Mononuclear cell (primary cell): Measurements from ENCODE around the gene SYT1. TPM values are rescaled to one million over a fixed set of nuclear protein-coding genes. Genes with fewer than 3 reads are reported as not detected.

ENCODE experiments used
- H3K27me3 ChIP-seq: 2 replicates; pipeline ENCODE4 v1.6.0; 2011; ENCODE audit warnings: low read length, control low read depth; ENCODE audit not compliant: insufficient read depth
- H3K4me1 ChIP-seq: 2 replicates; pipeline ENCODE4 v1.5.1; 2011; ENCODE audit warnings: mild to moderate bottlenecking, low read length, control low read depth; ENCODE audit not compliant: insufficient read depth
- H3K4me3 ChIP-seq: 2 replicates; pipeline ENCODE4 v1.5.1; 2011; ENCODE audit warnings: mild to moderate bottlenecking, low read length, moderate library complexity
- H3K9me3 ChIP-seq: 2 replicates; pipeline ENCODE4 v1.5.1; 2011; ENCODE audit warnings: low read depth, mild to moderate bottlenecking, control low read depth, low read length
- total RNA-seq: library from RNA; depleted of rRNA; stranded (reverse); fragments of >200 nt; gene quantifications from one replicate; pipeline ENCODE4 v1.2.3, GENCODE V29; 2012

SYT1 gene
- total RNA-seq, 1 donor = 2.5 TPM

GRCh38 chr12:78931466-78931990, 67.0 kb downstream of the SYT1 start:
- Histone ChIP-seq H3K9me3 (no peaks in the 10 kb centered on the region), H3K4me1 (no peaks in the 10 kb centered on the region), H3K4me3 (no peak overlapping the region), H3K27me3 (no peaks in the 10 kb centered on the region)

GRCh38 chr12:78933014-78933413, 68.4 kb downstream of the SYT1 start:
- Histone ChIP-seq H3K4me1 (no peaks in the 10 kb centered on the region), H3K4me3 (no peak overlapping the region), H3K27me3 (no peaks in the 10 kb centered on the region)

DNA sequence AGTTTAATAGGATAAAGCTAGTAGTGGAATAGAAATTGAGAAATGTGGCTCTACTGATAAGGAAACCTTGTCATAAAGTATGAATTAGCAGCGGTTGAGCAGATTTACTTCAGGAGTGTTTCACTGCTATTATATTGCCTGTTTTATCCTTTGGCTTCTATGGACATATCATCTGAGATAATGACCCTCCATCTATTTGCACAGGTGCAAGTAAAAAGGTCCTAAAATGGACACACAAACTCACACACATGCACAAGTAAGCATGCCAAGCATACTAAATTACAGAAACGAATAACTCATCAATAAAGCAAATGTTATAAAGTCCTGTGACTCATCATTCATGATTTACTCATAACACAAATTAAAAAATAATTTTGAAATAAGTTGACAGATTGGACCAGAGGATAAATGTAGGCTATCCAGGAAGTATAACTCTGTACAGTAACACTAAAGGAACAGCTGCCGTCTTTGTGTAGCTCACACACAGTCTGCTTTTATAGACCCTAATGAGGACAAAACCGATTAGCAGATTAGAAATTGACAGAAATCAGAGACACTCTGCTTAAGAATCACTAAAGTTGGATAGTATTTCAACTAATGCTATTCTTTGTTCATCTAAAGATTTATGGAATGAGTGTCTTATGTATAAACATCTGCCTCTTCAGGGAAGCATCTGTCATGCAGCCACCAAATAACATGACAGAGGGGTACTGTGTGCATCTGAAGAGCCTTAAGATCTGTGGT, 73.9 kb downstream of the SYT1 start:
- no peaks in the 10 kb centered on the region for H3K4me1 ChIP-seq
- no peak overlapping the region for H3K4me3 ChIP-seq
- no peaks in the 10 kb centered on the region for H3K27me3 ChIP-seq
- H3K9me3 ChIP-seq = no peaks in the 10 kb centered on the region

More at GRCh38 chr12:78933014-78933413, 68.4 kb downstream of the SYT1 start:
- H3K9me3 ChIP-seq = no peaks in the 10 kb centered on the region

- Histone ChIP-seq H3K4me1 (no peaks in the 10 kb centered on the region), H3K4me3 (no peak overlapping the region), H3K9me3 (no peaks in the 10 kb centered on the region), H3K27me3 (no peaks in the 10 kb centered on the region)
Observed at GRCh38 chr12:78949532-78949931, 85.0 kb downstream of the SYT1 start.

GRCh38 chr12:78951803-78952551, 87.4 kb downstream of the SYT1 start:
- no peaks in the 10 kb centered on the region for H3K27me3 ChIP-seq
- no peaks in the 10 kb centered on the region for H3K9me3 ChIP-seq
- H3K4me3 ChIP-seq = no peak overlapping the region
- no peaks in the 10 kb centered on the region for H3K4me1 ChIP-seq

DNA sequence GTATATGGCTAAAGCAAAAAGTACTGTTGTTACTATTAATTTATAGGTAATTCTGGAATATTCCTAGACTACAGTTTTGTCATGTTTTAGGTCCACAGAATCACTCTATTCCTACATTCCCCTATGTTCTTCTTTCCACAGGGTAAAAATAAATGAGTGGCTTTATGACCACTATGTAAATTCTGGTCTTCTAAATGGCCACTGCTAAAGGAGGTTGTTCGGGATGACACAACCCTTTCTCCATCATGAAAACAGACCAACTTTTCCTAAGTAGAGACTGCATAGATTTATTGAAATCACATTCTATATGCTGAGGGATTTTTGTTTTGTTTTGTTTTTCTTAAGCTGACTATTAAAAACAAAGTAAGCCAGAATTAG, 88.0 kb downstream of the SYT1 start:
- H3K27me3 ChIP-seq = no peaks in the 10 kb centered on the region
- no peaks in the 10 kb centered on the region for H3K9me3 ChIP-seq
- no peaks in the 10 kb centered on the region for H3K4me1 ChIP-seq
- no peak overlapping the region for H3K4me3 ChIP-seq

- Histone ChIP-seq H3K9me3 (no peaks in the 10 kb centered on the region), H3K4me3 (no peak overlapping the region), H3K4me1 (no peaks in the 10 kb centered on the region), H3K27me3 (no peaks in the 10 kb centered on the region)
Observed at GRCh38 chr12:78958941-78959340, 94.4 kb downstream of the SYT1 start.

DNA sequence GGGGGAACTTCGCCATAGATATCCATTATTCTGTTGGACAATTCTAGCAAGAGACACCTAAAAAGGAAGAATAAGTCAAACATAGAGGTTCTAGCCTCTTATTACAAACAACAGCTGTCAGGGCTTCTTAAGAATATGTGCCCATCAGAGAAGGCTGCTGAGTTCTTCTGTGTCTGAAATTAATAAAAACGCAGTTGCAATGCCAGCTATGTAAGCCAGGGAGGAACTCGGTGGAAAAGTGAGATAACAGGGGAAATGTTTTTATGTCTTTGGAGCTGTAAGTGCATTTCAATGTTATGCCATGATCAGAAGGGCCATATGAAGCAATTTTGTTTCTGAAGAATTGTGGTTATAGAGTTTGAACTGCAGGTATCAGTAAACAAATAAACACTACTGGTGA, 95.0 kb downstream of the SYT1 start:
- H3K27me3 ChIP-seq = no peaks in the 10 kb centered on the region
- no peaks in the 10 kb centered on the region for H3K4me1 ChIP-seq
- no peaks in the 10 kb centered on the region for H3K9me3 ChIP-seq
- no peak overlapping the region for H3K4me3 ChIP-seq

- no peaks in the 10 kb centered on the region for H3K9me3 ChIP-seq
Observed at GRCh38 chr12:78961171-78961570, 96.6 kb downstream of the SYT1 start.

GRCh38 chr12:78963439-78964227, 99.1 kb downstream of the SYT1 start:
- no peaks in the 10 kb centered on the region for H3K4me1 ChIP-seq
- H3K4me3 ChIP-seq = no peak overlapping the region
- no peaks in the 10 kb centered on the region for H3K27me3 ChIP-seq
- no peaks in the 10 kb centered on the region for H3K9me3 ChIP-seq

More at GRCh38 chr12:78961171-78961570, 96.6 kb downstream of the SYT1 start:
- no peak overlapping the region for H3K4me3 ChIP-seq
- no peaks in the 10 kb centered on the region for H3K4me1 ChIP-seq
- no peaks in the 10 kb centered on the region for H3K27me3 ChIP-seq

- Histone ChIP-seq H3K4me3 (no peak overlapping the region), H3K27me3 (no peaks in the 10 kb centered on the region), H3K4me1 (no peaks in the 10 kb centered on the region)
Observed at GRCh38 chr12:78964521-78964920, 99.9 kb downstream of the SYT1 start.

GRCh38 chr12:78966062-78966461, 101.5 kb downstream of the SYT1 start:
- Histone ChIP-seq H3K27me3 (no peaks in the 10 kb centered on the region), H3K4me1 (no peaks in the 10 kb centered on the region), H3K9me3 (no peaks in the 10 kb centered on the region), H3K4me3 (no peak overlapping the region)

More at GRCh38 chr12:78964521-78964920, 99.9 kb downstream of the SYT1 start:
- H3K9me3 ChIP-seq = no peaks in the 10 kb centered on the region

DNA sequence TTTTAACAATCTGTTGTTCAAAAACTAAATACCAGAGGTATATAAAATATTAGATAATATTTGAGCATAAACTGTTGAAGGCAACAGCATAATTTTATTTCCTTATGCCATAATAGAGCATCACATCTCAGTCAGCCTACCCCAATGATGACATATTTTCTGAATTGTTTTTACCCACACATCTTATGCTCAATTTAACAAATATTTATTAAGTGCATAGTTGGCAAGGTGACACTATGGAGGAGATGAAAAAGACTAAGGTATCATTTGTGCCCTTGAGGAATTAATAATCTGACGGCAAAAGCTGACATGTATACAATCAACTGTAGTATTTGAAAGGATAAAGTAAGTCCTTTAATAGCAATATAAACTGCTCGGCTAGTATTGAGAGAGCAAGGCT, 102.4 kb downstream of the SYT1 start:
- Histone ChIP-seq H3K27me3 (no peaks in the 10 kb centered on the region), H3K4me3 (no peak overlapping the region), H3K4me1 (no peaks in the 10 kb centered on the region), H3K9me3 (no peaks in the 10 kb centered on the region)

GRCh38 chr12:78968226-78968625, 103.7 kb downstream of the SYT1 start:
- Histone ChIP-seq H3K4me3 (no peak overlapping the region), H3K4me1 (no peaks in the 10 kb centered on the region), H3K27me3 (no peaks in the 10 kb centered on the region), H3K9me3 (no peaks in the 10 kb centered on the region)

DNA sequence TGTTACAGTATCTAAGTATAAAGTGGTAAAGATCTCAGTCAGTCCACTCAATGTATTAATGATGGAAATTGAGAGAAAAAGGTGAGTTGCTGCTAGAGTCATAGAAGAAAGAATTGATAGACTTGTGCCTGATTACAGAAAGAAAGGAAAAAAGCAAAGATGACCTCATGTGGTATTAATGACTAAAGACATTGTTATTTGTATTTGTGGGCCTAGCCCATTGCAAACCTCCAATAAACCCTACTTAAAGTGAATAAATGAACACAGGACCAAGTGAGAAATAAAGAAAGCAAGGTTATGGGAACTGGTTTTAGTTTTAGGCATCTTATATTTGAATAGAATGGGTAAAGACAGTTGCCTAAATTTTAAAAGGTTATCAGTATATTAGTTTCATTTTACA, 105.5 kb downstream of the SYT1 start:
- H3K4me1 ChIP-seq = no peaks in the 10 kb centered on the region
- no peaks in the 10 kb centered on the region for H3K27me3 ChIP-seq
- H3K4me3 ChIP-seq = no peak overlapping the region
- no peaks in the 10 kb centered on the region for H3K9me3 ChIP-seq
